CD4-positive, CD25-positive, alpha-beta regulatory T cell (primary cell): ENCODE data around the gene CACNB2. TPM values are rescaled to one million over a fixed set of nuclear protein-coding genes. Genes with fewer than 3 reads are reported as not detected.

Source experiments
- ATAC-seq, 2 donors: fragments of 150-1000 bp; cut with Tn5 transposase; one replicate each; pipeline ENCODE4 v1.10.0; 2021; ENCODE audit warnings: low read depth in 2 of 2, moderate number of reproducible peaks in 2 of 2, moderate library complexity in 1 of 2
- DNase-seq, 3 donors: peaks; one replicate each; pipeline versions ENCODE4 v3.0.0 to v3.0.0-alpha.2; 2012 to 2022; ENCODE audit warnings: mixed read lengths in 1 of 3
- H3K27ac ChIP-seq: one replicate; pipeline ENCODE4 v1.7.0; 2013; ENCODE audit warnings: mild to moderate bottlenecking, low read length; ENCODE audit not compliant: insufficient read depth, poor library complexity, severe bottlenecking
- H3K27me3 ChIP-seq: one replicate; pipeline ENCODE4 v1.7.0; 2013; ENCODE audit warnings: low read length; ENCODE audit not compliant: control insufficient read depth, insufficient read depth
- H3K36me3 ChIP-seq: one replicate; pipeline ENCODE4 v1.7.0; 2013; ENCODE audit warnings: mild to moderate bottlenecking, low read length, moderate library complexity; ENCODE audit not compliant: control insufficient read depth, insufficient read depth
- H3K4me1 ChIP-seq: 2 replicates; pipeline ENCODE4 v1.7.0; 2013; ENCODE audit warnings: mild to moderate bottlenecking, low read length; ENCODE audit not compliant: insufficient read depth, control insufficient read depth, poor library complexity, severe bottlenecking
- H3K4me3 ChIP-seq: one replicate; pipeline ENCODE4 v1.7.0; 2013; ENCODE audit warnings: low read depth, mild to moderate bottlenecking, low read length, moderate library complexity
- H3K9me3 ChIP-seq, 2 experiments: 1 replicate in 1 of 2; 2 replicates in 1 of 2; pipeline ENCODE4 v1.7.0; 2013; ENCODE audit warnings: low read length in 2 of 2, mild to moderate bottlenecking in 1 of 2, moderate library complexity in 1 of 2; ENCODE audit not compliant: control insufficient read depth in 2 of 2
- H3K27ac Mint-ChIP-seq, 3 donors: one replicate each; pipeline ENCODE4 v1.8.0; 2020 to 2022; ENCODE audit warnings: mild to moderate bottlenecking in 3 of 3, mixed read lengths in 3 of 3, moderate library complexity in 2 of 3
- H3K27me3 Mint-ChIP-seq: one replicate; pipeline ENCODE4 v1.8.0; 2022; ENCODE audit warnings: mild to moderate bottlenecking, mixed read lengths
- H3K36me3 Mint-ChIP-seq: one replicate; pipeline ENCODE4 v1.8.0; 2020; ENCODE audit warnings: mixed read lengths
- H3K4me1 Mint-ChIP-seq, 4 donors: one replicate each; pipeline ENCODE4 v1.8.0; 2020 to 2022; ENCODE audit warnings: mixed read lengths in 4 of 4, mild to moderate bottlenecking in 1 of 4
- H3K4me3 Mint-ChIP-seq, 4 donors: one replicate each; pipeline ENCODE4 v1.8.0; 2020 to 2022; ENCODE audit warnings: mild to moderate bottlenecking in 4 of 4, mixed read lengths in 4 of 4, moderate library complexity in 3 of 4
- H3K9me3 Mint-ChIP-seq, 7 donors: one replicate each; pipeline ENCODE4 v1.8.0; 2020 to 2022; ENCODE audit warnings: mixed read lengths in 7 of 7, mild to moderate bottlenecking in 3 of 7, moderate library complexity in 2 of 7
- polyA plus RNA-seq, 4 donors: library from polyadenylated mRNA; unstranded; fragments of 300-500 nt; fragmentation: Illumina TruSeq; gene quantifications; one replicate each; pipeline ENCODE4 v1.2.3, GENCODE V29; 2021
- total RNA-seq: library from RNA; stranded (reverse); gene quantifications from one replicate; pipeline ENCODE4 v1.2.3, GENCODE V29; 2022

The CACNB2 gene
- total and polyA plus RNA-seq, 5 donors from 2014 or later: 0.39 to 0.80 (median 0.49) TPM

- Mint-ChIP-seq H3K9me3 (peaks cover 0 to 3% (median 0%) of the 10 kb centered on the region in 7 donors), H3K4me1 (no peaks in the 10 kb centered on the region), H3K4me3 (no peak overlapping the region), H3K27me3 (peaks cover 5% of the 10 kb centered on the region), H3K36me3 (no peaks in the 10 kb centered on the region), H3K27ac (no peak overlapping the region)
- ATAC-seq (no peak), DNase-seq (no peak)
- no peaks in the 10 kb centered on the region for H3K4me1 ChIP-seq
- H3K27me3 ChIP-seq: no peaks in the 10 kb centered on the region
- no peaks in the 10 kb centered on the region for H3K9me3 ChIP-seq
- H3K36me3 ChIP-seq: no peaks in the 10 kb centered on the region
- H3K4me3 ChIP-seq: no peak overlapping the region
- H3K27ac ChIP-seq: no peak overlapping the region
Observed at GRCh38 chr10:18419945-18420344, 279.7 kb downstream of the CACNB2 start.

DNA sequence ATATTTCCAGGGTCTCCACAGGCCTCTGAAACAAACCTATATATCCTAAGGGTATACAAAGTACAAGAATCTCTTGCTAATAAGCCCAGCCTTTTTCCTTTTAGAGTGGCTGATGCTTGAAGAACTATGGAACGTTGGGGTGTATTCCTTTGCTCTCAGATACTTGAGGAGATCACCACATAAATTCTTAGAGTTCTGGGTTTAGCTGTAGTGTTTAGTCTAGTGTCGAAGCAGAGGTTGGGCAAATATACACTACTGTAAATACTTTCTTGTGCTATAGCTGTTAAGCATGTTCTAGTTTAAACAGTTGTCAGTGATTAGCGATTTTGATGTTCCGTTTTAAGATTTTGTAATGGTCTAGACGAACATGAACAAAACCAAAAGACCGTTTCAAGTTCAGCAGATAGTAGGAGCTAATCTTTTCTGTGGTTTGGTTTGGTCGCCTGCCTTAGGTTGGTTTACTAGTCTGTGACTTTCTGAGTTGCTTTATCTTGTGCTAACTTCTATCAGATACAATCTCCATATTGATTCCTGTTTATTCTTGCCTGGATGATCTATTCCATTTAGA is 281.6 kb downstream of the CACNB2 start:
- Histone ChIP-seq H3K9me3 (no peaks in the 10 kb centered on the region), H3K4me1 (no peaks in the 10 kb centered on the region), H3K36me3 (no peaks in the 10 kb centered on the region), H3K27me3 (no peaks in the 10 kb centered on the region), H3K4me3 (no peak overlapping the region), H3K27ac (no peak overlapping the region)
- Mint-ChIP-seq H3K4me3 (no peak overlapping the region), H3K9me3 (no peaks in the 10 kb centered on the region), H3K27ac (no peak overlapping the region), H3K4me1 (no peaks in the 10 kb centered on the region), H3K36me3 (no peaks in the 10 kb centered on the region), H3K27me3 (peaks cover 5% of the 10 kb centered on the region)
- DNase-seq (no peak), ATAC-seq (no peak)

GRCh38 chr10:18423058-18423637 is 282.9 kb downstream of the CACNB2 start:
- DNase-seq (no peak), ATAC-seq (no peak)
- no peaks in the 10 kb centered on the region for H3K9me3 Mint-ChIP-seq
- H3K27me3 Mint-ChIP-seq: peaks cover 5% of the 10 kb centered on the region
- H3K27me3 ChIP-seq: no peaks in the 10 kb centered on the region
- H3K27ac ChIP-seq: no peak overlapping the region
- no peak overlapping the region for H3K27ac Mint-ChIP-seq
- H3K36me3 ChIP-seq: no peaks in the 10 kb centered on the region
- H3K4me1 Mint-ChIP-seq: no peaks in the 10 kb centered on the region
- no peaks in the 10 kb centered on the region for H3K9me3 ChIP-seq
- no peaks in the 10 kb centered on the region for H3K4me1 ChIP-seq
- no peaks in the 10 kb centered on the region for H3K36me3 Mint-ChIP-seq
- H3K4me3 ChIP-seq: no peak overlapping the region
- H3K4me3 Mint-ChIP-seq: no peak overlapping the region

- H3K9me3 Mint-ChIP-seq: no peaks in the 10 kb centered on the region
- no peak overlapping the region for H3K27ac Mint-ChIP-seq
- Histone ChIP-seq H3K27ac (no peak overlapping the region), H3K9me3 (no peaks in the 10 kb centered on the region), H3K27me3 (no peaks in the 10 kb centered on the region), H3K4me1 (no peaks in the 10 kb centered on the region), H3K36me3 (no peaks in the 10 kb centered on the region), H3K4me3 (no peak overlapping the region)
- H3K4me1 Mint-ChIP-seq: no peaks in the 10 kb centered on the region
- peaks cover 2% of the 10 kb centered on the region for H3K27me3 Mint-ChIP-seq
- no peaks in the 10 kb centered on the region for H3K36me3 Mint-ChIP-seq
- DNase-seq: no peak
- H3K4me3 Mint-ChIP-seq: no peak overlapping the region
- no peak for ATAC-seq
Observed at GRCh38 chr10:18424200-18424599, 284.0 kb downstream of the CACNB2 start.

GRCh38 chr10:18429335-18429734 is 289.1 kb downstream of the CACNB2 start:
- Mint-ChIP-seq H3K4me1 (no peaks in the 10 kb centered on the region), H3K27ac (no peak overlapping the region), H3K9me3 (no peaks in the 10 kb centered on the region), H3K4me3 (no peak overlapping the region), H3K36me3 (no peaks in the 10 kb centered on the region), H3K27me3 (no peaks in the 10 kb centered on the region)
- H3K4me1 ChIP-seq: no peaks in the 10 kb centered on the region
- no peaks in the 10 kb centered on the region for H3K36me3 ChIP-seq
- H3K27ac ChIP-seq: no peak overlapping the region
- ATAC-seq (no peak), DNase-seq (no peak)
- no peaks in the 10 kb centered on the region for H3K27me3 ChIP-seq
- no peaks in the 10 kb centered on the region for H3K9me3 ChIP-seq
- no peak overlapping the region for H3K4me3 ChIP-seq

DNA sequence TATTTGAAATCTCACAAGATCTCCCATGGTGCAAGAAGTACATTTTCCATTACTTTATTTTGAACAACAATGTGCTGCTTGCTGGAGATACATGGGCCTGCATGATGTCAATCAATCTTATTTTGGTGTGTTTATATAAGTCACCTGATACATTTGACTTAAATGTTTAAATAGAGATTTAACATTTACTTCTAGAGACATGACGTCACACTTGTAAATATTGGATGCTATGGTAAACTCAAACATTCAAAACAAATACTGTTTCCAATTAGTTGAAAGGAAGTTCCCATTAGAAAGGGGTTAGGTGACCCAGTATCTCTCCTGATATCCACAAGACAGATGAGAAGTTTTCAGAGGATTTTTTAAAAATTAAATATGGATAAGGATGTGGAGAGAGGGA is 296.7 kb downstream of the CACNB2 start:
- Mint-ChIP-seq H3K4me1 (no peaks in the 10 kb centered on the region), H3K9me3 (peaks cover 0 to 1% (median 0%) of the 10 kb centered on the region in 7 donors), H3K36me3 (no peaks in the 10 kb centered on the region), H3K27ac (no peak overlapping the region), H3K27me3 (peaks cover 6% of the 10 kb centered on the region), H3K4me3 (no peak overlapping the region)
- Histone ChIP-seq H3K9me3 (no peaks in the 10 kb centered on the region), H3K27ac (no peak overlapping the region), H3K4me1 (no peaks in the 10 kb centered on the region), H3K36me3 (no peaks in the 10 kb centered on the region), H3K4me3 (no peak overlapping the region), H3K27me3 (no peaks in the 10 kb centered on the region)
- ATAC-seq (no peak), DNase-seq (no peak)

DNA sequence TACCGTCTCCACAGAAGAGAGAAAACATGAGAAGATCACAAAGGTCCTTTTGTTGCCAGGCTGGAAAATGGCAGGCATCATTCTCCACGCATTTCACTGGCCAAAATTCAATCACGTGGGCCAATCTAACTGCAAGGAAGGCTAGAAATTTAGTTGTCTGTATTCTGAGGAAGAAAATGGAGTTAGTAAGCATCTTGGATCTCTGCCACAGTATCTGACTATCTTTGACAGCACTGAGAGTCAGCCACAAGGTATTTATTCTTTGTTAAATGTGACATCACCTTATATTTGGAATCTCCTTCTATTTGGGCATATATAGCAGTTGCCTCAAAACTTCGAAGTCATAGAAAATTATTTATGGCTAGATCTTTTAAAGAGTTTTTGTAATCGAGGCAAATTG is 297.3 kb downstream of the CACNB2 start:
- Histone ChIP-seq H3K4me1 (no peaks in the 10 kb centered on the region), H3K27me3 (no peaks in the 10 kb centered on the region), H3K27ac (no peak overlapping the region), H3K9me3 (no peaks in the 10 kb centered on the region), H3K36me3 (no peaks in the 10 kb centered on the region), H3K4me3 (no peak overlapping the region)
- H3K4me1 Mint-ChIP-seq: no peaks in the 10 kb centered on the region
- no peaks in the 10 kb centered on the region for H3K36me3 Mint-ChIP-seq
- no peak for ATAC-seq
- peaks cover 0 to 1% (median 0%) of the 10 kb centered on the region in 7 donors for H3K9me3 Mint-ChIP-seq
- no peak for DNase-seq
- no peak overlapping the region for H3K27ac Mint-ChIP-seq
- peaks cover 6% of the 10 kb centered on the region for H3K27me3 Mint-ChIP-seq
- H3K4me3 Mint-ChIP-seq: no peak overlapping the region
